Testis (tissue), 2 donors: ENCODE data around the gene CHCHD6.

ENCODE experiments used
- POLR2A ChIP-seq: fragments of 450-650 bp; IDR thresholded peaks from one replicate; pipeline ENCODE4 v1.6.1; 2017; ENCODE audit warnings: antibody characterized with exemption, mild to moderate bottlenecking, moderate library complexity
- TF ChIP-seq, protein P1 (sequence below), 3 experiments: fragments of 450-650 bp in 2 of 3; fragments of 200-600 bp in 1 of 3; sonication (generic) in 1 of 3; IDR thresholded peaks; one replicate each; pipeline ENCODE4 v1.5.1; 2016 to 2019; ENCODE audit warnings: antibody characterized with exemption in 3 of 3, mild to moderate bottlenecking in 2 of 3, moderate library complexity in 1 of 3

DNA sequence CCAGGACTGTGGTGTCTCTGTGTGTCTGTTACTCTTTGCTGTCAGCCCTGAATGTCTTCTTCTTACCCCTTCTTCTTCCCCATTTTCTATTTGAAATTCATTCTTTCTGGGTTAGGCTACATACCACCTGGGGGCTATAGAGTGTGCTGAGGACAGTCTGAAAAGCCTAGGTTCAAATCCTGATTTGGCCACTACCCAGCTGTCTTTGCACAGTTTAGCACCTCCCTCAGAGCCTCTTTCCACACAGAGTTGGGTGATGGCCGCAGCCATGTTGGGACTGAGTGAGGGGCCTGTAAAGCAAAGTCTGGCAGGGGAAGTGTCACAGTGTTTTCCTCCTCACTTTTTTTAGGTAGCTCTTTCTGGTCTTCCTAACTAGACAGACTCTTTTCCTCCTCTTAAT lies 113.7 kb downstream of the CHCHD6 start:
- TF ChIP-seq, protein P1, sequence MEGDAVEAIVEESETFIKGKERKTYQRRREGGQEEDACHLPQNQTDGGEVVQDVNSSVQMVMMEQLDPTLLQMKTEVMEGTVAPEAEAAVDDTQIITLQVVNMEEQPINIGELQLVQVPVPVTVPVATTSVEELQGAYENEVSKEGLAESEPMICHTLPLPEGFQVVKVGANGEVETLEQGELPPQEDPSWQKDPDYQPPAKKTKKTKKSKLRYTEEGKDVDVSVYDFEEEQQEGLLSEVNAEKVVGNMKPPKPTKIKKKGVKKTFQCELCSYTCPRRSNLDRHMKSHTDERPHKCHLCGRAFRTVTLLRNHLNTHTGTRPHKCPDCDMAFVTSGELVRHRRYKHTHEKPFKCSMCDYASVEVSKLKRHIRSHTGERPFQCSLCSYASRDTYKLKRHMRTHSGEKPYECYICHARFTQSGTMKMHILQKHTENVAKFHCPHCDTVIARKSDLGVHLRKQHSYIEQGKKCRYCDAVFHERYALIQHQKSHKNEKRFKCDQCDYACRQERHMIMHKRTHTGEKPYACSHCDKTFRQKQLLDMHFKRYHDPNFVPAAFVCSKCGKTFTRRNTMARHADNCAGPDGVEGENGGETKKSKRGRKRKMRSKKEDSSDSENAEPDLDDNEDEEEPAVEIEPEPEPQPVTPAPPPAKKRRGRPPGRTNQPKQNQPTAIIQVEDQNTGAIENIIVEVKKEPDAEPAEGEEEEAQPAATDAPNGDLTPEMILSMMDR (IDR thresholded peaks at IDR 0.05): no peak
- no peak for TF ChIP-seq POLR2A
